Mesothelial cell of epicardium (in vitro differentiated cells): ENCODE data around the gene ELMOD1. TPM values are rescaled to one million over a fixed set of nuclear protein-coding genes. Genes with fewer than 3 reads are reported as not detected.

Experiments used
- DNase-seq, 2 experiments: peaks; one replicate each; pipeline ENCODE4 v3.0.0; 2021; ENCODE audit warnings: low spot score in 2 of 2; ENCODE audit not compliant: unreplicated experiment in 2 of 2
- H3K27ac Mint-ChIP-seq: 2 replicates; pipeline ENCODE4 v1.8.0; 2021; ENCODE audit warnings: mixed read lengths
- H3K27me3 Mint-ChIP-seq: 2 replicates; pipeline ENCODE4 v1.8.0; 2021; ENCODE audit warnings: low read depth, mixed read lengths
- H3K36me3 Mint-ChIP-seq: 2 replicates; pipeline ENCODE4 v1.8.0; 2021; ENCODE audit warnings: mixed read lengths
- H3K4me1 Mint-ChIP-seq: 2 replicates; pipeline ENCODE4 v1.8.0; 2021; ENCODE audit warnings: mixed read lengths
- H3K4me3 Mint-ChIP-seq: 2 replicates; pipeline ENCODE4 v1.8.0; 2021; ENCODE audit warnings: mild to moderate bottlenecking, moderate library complexity, mixed read lengths
- H3K9me3 Mint-ChIP-seq: 2 replicates; pipeline ENCODE4 v1.8.0; 2021; ENCODE audit warnings: mixed read lengths
- total RNA-seq: library from RNA; stranded (reverse); gene quantifications from 3 replicates; pipeline ENCODE4 v1.2.1, GENCODE V29; 2021
- TF ChIP-seq, protein P1 (sequence below): fragments of 200-600 bp; sonication (generic); IDR thresholded peaks from one replicate; pipeline ENCODE4 v1.5.0; 2021; ENCODE audit warnings: antibody characterized with exemption; ENCODE audit not compliant: unreplicated experiment

ELMOD1 gene
- total RNA-seq, 1 donor from 2014 or later, result 0.69 TPM

DNA sequence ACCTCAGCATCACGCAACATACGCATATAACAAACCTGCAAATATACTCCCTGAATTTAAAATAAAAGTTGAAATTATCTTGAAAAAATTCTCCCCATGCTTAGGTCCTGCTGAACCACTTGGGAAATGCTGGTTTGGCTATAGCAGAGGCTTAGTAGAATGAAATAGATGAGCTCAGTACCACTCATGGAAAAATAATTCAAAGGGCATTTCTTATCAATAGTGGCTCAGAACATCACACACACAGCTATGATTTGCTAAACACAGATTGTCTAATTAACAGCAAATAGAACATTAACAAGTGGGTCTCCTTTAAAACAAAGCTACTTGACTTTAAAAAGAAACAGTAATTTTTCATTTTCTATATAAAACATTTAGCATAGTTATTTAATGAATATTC lies 21.5 kb downstream of the ELMOD1 start:
- no peaks in the 10 kb centered on the region for H3K36me3 Mint-ChIP-seq
- H3K27me3 Mint-ChIP-seq, result peaks cover 8% of the 10 kb centered on the region
- H3K9me3 Mint-ChIP-seq, result no peaks in the 10 kb centered on the region
- H3K27ac Mint-ChIP-seq, result no peak overlapping the region
- TF ChIP-seq, protein P1, sequence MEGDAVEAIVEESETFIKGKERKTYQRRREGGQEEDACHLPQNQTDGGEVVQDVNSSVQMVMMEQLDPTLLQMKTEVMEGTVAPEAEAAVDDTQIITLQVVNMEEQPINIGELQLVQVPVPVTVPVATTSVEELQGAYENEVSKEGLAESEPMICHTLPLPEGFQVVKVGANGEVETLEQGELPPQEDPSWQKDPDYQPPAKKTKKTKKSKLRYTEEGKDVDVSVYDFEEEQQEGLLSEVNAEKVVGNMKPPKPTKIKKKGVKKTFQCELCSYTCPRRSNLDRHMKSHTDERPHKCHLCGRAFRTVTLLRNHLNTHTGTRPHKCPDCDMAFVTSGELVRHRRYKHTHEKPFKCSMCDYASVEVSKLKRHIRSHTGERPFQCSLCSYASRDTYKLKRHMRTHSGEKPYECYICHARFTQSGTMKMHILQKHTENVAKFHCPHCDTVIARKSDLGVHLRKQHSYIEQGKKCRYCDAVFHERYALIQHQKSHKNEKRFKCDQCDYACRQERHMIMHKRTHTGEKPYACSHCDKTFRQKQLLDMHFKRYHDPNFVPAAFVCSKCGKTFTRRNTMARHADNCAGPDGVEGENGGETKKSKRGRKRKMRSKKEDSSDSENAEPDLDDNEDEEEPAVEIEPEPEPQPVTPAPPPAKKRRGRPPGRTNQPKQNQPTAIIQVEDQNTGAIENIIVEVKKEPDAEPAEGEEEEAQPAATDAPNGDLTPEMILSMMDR, result no peak
- peaks cover 2% of the 10 kb centered on the region for H3K4me1 Mint-ChIP-seq
- no peak for DNase-seq
- H3K4me3 Mint-ChIP-seq, result no peak overlapping the region

DNA sequence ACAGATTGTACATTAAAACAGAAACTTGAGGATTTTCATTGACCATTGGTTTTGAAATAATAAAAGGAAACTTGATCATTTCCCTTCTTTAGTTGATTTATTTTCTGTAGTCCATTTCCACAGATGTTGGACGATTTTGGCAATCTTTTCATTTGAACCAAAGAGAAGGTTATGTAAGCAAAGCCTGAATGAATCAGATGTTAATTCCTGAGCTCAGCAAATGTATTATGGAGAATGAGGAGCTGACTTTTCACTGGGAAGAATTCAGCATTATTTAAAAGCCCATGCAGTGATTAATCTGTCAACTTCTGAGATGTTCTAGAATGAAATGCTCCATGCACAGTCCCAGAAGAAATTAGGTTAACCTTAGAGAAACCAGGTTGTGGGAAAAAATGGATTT lies 29.0 kb downstream of the ELMOD1 start:
- Mint-ChIP-seq H3K4me1 (no peaks in the 10 kb centered on the region), H3K27me3 (peaks cover 7% of the 10 kb centered on the region), H3K9me3 (no peaks in the 10 kb centered on the region), H3K27ac (no peak overlapping the region), H3K4me3 (no peak overlapping the region), H3K36me3 (no peaks in the 10 kb centered on the region)
- TF ChIP-seq, protein P1, result no peak
- DNase-seq, result no peak

DNA sequence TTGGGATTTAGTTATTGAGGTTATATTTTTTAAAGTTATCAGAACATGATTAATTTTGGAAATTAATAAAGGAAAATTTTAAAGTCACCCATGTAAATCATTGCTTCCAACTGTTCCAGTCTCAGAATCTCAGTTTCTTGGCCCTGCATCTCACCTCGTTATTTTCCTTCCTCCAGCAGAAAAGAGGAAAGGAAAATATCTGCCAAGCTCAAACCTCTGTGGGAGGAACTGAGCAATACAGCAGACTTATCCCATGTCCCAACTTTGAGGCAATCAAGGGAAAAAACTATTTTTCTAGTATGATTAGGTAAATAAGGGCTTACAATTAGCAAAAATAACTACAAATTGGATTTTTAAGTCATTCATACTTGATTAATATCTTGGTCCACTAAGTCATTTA lies 30.1 kb downstream of the ELMOD1 start:
- Mint-ChIP-seq H3K27ac (no peak overlapping the region), H3K4me3 (no peak overlapping the region), H3K4me1 (no peaks in the 10 kb centered on the region), H3K36me3 (no peaks in the 10 kb centered on the region), H3K27me3 (peaks cover 12% of the 10 kb centered on the region), H3K9me3 (no peaks in the 10 kb centered on the region)
- DNase-seq, result no peak
- TF ChIP-seq, protein P1, result no peak

DNA sequence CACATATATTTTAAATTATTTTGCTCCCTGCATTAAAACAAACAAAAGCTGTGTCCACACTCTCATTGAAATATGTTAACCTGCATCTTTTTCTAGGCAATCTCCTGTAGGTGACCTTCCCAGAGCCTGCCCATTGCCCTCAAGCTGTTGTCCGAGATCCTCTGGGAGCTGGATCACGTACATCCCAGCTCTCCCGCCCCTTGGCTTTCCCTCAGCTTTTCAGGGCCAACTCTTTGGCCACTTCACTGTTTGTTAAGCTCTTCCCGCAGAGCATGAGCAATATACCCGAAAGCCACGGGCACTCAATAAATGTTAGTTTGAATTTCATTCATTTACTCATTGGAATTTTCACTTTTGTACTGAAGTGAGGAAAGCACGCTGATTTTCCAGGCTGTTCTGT lies 32.2 kb downstream of the ELMOD1 start:
- no peak for DNase-seq
- H3K27me3 Mint-ChIP-seq, result peaks cover 17% of the 10 kb centered on the region
- H3K27ac Mint-ChIP-seq, result no peak overlapping the region
- no peak overlapping the region for H3K4me3 Mint-ChIP-seq
- H3K4me1 Mint-ChIP-seq, result no peaks in the 10 kb centered on the region
- no peaks in the 10 kb centered on the region for H3K9me3 Mint-ChIP-seq
- H3K36me3 Mint-ChIP-seq, result no peaks in the 10 kb centered on the region
- TF ChIP-seq, protein P1, result no peak

DNA sequence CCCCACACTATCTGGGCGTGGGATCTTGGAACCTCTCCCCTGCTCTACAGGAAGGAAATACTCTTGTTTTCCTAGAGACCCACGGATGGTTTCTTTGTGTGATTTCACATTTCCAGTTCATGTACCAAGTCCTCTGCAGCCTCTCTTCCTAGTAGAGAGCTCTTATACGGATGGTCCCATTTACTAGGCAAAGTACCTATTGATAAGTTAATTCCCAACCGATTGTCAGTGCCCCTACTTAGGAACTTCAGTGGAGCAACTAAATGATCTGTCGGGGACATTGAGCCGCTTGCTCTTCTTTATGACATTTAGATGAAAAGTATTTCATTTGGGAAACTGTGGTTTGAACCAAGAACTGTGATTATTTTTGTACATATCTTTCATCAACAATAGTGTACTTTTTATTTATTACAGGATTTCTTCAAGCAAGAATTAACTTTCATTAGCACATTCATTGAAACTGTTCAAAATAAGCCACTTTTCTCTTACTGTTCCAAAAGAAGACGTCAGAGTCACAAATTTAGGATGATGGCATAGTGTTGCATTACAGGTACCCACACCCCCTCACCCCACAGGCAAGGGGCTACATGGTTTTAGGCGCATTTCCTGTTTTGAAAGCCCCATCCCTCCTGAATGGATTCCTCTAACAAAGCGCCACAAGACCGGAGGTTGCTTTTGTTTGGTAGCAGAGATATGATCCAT lies 34.2 kb downstream of the ELMOD1 start:
- H3K27ac Mint-ChIP-seq, result no peak overlapping the region
- H3K4me1 Mint-ChIP-seq, result no peaks in the 10 kb centered on the region

More for the DNA sequence above, 34.2 kb downstream of the ELMOD1 start:
- Mint-ChIP-seq H3K9me3 (no peaks in the 10 kb centered on the region), H3K4me3 (no peak overlapping the region), H3K27me3 (peaks cover 24% of the 10 kb centered on the region), H3K36me3 (no peaks in the 10 kb centered on the region)
- TF ChIP-seq, protein P1, result no peak
- DNase-seq, result no peak
